Hippocampal formation (tissue), 2 donors: ENCODE data around the gene MEA1.

ENCODE experiments used
- DNase-seq, 2 donors: peaks; one replicate each; lab custom pipeline; 2025; lab: John Stamatoyannopoulos, UW

The MEA1 gene

DNA sequence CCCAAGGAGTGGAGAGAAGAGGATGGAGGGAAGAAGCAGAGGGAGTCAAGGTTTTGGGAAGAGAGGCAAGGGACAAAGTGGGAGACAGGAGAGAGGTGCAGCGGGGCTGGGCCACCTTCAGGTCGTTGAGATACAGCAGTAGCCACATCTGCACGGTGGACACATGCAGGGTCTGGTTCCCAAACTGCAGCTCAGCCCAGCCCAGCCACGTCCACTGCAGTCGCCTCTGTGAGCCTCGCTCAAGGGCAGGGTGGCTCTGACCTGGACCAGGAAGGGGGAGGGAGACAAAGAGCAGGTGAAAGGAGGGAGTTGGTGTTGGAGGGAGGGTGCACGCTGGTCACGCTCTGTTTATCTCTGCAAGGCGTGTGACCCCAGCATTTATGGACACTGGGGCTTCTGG is 25.0 kb upstream of the MEA1 start:
- DNase-seq: no peak

DNA sequence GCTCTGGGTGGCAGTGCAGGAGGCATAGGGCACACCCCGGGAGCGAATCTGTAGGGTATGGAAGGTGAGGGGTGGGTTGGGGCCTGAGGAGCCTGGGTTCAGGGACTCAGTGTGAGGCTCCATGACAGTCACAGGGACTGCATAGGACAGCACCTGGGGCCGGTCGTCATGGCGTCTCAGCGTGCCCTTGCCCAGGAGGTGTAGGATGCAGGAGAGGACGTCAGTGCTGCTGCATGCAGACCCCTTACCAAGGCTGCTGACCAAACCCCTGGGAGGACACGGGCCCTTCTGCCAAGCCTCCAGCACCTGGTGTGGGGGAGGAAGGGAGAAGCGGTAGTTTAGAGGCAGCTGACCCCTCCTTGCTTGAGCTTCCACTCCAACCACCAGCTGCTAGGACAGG is 24.0 kb upstream of the MEA1 start:
- no peak for DNase-seq

DNA sequence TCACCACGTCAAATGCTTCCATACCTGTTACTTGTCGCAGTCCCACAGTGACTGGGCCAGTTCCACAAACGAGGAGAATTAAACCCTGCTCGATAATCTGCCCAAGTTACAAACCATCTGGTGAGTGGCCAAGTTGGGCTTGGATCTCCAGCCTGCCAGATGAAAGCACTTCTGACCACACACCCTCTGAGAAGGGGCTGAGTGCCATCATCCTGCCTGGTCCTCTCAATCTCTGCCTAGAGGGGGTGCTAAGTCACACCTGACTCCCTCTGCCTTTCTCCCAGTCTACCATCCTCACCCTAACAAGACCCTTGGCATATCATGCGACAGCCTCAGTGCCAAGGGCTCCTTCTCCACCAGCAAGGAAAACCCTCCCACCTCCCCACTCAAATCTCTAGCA is 23.5 kb upstream of the MEA1 start:
- no peak for DNase-seq

DNA sequence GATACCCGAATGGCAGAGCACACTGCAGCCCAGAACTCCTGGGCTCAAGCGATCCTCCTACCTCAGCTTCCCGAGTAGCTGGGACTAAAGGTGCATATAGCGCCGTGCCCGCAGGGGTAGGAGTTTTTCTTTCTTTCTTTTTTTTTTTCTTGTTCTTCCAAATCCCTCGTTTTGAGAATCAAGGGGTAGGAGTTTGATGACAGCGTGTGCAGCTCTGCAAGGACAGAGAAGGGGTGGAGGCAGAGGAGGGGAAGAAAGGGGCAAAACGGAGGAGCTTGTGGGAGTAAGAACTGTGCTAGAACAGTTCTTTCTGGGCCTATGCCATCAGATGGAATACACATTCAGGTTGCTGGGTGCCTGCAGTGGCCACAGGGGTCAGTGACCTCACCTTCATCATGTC is 23.0 kb upstream of the MEA1 start:
- no peak for DNase-seq

DNA sequence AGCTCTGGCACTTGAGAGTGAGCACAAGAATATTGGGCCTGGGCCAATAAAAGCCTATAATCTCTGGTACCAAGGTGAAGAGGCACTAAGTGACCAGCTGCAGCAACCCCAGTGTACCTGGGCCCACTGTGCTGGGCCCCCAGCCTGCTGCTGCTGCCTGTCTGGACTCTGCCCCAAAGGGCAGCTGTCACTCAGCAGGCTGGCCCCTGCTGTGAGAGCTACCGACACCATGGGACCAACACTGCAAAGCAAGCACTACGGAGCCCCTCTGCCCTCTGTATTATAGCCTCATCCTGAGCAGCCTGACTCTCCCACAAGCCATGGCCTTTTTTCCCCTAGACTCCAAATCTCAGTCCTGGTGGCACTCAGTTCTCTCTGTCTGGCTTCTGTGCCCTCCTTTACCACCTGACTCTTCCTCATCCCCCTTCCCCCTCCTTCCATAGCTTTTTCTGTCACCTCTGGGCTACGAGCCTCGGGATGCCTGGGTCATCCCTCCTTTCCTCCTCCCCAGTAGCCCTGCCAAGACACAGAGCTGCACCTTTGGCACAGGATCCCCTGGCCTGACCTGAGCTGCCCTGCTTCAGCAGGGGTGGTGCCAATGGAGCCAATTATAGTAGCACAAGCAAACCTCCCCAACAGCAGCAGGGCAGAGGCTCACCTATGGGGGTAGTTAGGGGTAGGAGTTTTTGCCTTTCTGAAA is 21.9 kb upstream of the MEA1 start:
- DNase-seq: no peak

DNA sequence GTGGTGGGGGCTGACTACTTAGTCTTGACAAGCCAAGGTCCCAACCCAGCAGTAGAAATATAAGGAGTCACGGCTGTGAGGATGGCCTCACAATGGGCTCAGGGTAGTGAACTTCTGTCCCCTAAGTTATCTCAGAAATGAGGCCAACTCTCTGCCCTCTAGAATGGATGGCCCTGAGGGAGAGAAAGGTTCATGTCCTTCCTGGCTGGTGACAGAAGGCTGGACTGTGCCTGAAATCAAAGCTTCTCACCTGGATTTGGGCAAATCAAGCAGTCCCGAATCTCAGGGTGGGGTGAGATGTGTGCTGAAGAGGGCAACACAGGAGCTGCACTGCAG is 20.4 kb upstream of the MEA1 start:
- no peak for DNase-seq

DNA sequence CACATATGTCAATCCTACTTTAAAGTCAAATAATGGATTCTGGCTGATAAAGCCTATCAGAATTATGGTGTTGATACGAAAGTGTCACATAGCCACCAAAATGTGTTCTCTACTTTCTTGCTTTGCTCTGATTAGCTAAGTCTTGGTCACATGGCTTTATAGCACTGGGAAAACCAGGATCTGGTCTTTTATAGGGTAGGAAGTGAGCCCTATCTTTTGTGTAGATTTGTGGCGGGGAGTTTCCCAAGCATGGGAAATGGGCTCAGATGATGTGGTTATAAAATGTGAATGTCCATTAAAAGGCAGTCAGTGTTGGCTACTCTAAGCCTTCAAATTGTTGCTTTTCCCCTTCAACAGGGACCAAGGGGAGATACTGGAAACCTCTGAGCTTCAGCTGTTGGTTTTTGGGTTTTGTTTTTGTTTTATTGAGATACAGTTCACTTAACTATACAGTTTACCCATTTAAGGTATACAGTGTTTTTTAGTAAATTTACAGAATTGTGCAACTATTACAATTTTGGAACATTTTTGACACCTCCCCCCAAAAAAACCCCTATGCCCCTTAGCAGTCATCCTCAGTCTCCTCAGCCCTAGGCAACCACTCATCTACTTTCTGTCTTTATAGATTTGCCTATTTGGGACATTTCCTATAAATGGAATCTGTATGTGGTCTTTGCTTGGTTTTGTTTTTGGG is 19.9 kb upstream of the MEA1 start:
- DNase-seq: no peak

DNA sequence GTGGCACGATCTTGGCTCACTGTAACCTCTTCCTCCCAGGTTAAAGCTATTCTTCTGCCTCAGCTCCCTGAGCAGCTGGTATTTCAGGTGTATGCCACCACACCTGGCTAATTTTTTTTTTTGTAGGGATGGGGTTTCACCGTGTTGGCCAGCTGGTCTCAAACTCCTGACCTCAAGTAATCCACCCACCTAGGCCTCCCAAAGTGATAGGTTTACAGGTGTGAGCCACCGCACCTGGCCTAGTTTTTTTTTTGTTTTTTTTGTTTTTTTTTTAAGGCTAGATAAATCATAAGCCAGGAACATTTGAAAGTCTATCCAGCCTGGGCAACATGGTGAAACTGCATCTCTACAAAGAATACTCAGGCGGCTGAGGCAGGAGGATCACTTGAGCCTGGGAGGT is 18.6 kb upstream of the MEA1 start:
- no peak for DNase-seq

DNA sequence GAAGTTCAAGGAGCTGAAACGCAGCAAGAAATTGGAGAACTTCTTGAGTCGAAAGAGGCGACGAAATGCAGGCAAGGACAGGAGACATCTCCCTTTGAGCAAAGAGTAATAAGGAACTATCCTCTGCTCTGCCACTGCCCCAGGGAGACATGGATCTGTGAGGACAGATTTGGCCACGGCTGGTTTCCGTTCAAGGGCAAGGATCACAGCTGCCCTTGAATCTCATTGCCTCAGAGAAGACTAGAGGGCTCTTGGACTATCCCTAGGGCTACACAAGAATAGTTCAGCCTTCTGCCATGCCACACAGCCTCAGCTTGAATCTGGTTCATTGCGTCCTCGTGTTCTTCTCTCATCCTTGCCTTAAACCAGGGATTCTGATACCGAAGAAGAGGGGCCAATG is 15.4 kb upstream of the MEA1 start:
- no peak for DNase-seq

DNA sequence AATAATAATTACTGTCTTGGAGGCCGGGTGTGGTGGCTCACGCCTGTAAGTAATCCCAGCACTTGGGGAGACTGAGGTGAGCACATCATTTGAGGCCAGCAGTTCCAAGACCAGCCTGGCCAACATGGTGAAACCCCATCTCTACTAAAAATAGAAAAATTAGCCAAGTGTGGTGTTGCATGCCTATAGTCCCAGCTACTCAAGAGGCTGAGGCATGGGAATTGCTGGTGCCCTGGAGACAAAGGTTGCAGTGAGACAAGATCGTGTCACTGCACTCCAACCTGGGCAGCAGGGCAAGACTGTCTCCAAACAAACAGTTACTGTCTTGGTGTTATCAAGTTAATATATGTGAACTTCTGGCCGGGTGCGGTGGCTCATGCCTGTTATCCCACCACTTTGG is 12.6 kb upstream of the MEA1 start:
- DNase-seq: no peak

DNA sequence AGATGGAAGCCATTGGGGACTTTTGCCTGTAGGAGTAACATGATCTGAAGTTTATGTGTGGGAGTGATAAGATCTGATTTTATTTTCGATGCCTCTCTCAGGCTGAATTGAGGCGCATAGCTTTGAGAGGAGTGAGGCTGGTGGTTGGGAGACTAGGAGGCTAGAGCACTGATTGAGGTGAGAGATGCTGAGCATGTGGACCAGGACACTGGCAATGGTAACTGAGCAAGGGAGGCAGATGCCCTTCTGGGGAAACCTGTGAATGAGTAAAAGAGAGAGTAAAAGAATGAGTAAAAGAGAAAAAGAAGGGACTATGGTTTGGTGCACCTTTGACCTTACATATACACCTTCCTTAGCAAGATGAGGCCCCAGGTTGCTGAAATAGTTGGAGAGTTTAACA is 10.7 kb upstream of the MEA1 start:
- DNase-seq: no peak

DNA sequence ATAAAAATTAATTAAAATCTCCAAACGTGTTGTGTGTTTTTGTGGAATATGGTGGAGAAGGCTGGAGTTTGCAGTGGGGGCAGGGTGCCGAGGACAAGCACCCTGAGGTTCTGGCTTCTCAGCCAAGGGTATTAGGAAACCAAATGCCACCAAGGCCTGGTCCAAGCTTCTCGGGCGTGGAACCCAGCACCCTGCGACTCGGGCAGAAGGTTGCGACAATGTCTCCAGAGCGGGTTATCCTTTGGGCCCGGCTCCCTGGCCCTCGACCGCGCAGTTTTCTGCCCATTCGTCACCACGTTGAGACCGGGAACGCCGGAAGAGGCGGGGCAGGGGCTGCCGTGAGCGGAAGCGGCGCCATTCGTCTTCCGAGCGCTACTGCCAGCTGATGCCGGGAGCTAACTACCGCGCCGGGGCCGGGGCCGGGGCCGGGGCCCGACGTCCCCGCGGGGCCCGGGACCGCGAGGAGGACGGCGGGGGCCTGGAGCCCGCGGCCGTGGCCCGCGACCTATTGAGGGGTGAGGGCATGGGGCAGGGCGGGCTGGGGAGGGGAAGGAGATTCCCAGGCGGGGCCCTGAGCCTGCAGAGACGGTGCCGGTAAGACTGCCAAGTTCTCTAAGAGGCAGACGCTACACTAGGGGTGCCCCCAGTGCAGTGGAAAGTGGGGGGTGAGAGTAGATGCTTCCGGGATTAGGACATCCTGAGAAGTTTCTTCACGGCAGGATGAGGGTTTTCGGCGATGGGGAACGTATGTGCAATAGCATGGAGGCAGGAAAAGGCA is 7.7 kb upstream of the MEA1 start, which contains the start of gene RRP36:
Gene RRP36, plus strand, starts transcription at position 354 of the 778 bp plus-strand sequence. Its CDS starts 32 bp downstream, at position 386.
- peak; percentile 42 to 59 for DNase-seq

DNA sequence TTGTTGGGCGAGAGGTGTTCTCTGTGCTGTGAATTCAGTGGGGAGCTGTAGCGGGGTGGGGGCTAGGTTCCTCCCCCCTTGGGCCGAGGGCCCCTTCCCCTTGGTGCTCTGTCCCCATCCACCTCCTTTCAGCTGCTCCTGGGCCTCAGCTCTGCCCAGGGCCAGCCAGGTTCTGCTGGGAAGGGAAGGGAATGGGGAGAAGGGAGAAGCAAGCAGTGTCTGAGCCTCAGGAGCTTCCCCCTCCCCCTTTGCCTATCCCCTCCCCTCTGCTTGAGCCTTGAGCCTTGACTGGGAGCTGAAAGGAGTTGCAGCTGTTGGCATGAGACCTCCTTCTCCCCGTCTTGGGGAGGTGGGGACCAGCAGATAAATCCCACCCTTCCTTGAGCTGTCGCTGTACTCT is 7.1 kb upstream of the MEA1 start:
- DNase-seq: no peak

DNA sequence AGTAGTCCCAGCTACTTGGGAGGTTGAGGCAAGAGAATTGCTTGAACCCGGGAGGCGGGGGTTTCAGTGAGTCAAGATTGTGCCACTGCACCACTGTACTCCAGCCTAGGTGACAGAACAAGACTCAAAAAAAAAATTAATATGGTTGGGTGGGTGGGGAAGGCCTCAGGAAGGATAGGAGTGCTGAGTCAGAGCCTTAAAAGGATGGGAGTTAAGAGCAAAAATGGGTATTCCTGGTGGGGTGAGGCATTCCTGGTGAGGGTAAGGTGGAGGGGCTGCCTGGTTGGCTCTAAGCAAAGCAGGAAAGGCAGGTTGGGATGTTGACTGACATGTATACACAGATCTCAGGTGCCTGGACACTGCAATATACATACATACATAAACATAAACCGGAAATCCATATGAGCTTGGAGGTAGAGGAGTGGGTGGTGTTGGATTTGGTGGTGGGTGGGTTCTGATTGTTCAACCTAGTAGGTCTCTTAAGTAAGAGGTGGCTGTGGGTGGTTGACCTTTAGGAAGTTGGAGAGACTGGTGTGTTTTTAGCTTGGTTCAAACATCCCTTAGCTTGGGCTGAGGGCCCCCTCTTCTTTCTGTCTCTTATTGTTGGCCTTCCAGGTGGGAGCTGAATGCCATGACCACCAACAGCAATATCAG is 6.4 kb upstream of the MEA1 start:
- no peak for DNase-seq

DNA sequence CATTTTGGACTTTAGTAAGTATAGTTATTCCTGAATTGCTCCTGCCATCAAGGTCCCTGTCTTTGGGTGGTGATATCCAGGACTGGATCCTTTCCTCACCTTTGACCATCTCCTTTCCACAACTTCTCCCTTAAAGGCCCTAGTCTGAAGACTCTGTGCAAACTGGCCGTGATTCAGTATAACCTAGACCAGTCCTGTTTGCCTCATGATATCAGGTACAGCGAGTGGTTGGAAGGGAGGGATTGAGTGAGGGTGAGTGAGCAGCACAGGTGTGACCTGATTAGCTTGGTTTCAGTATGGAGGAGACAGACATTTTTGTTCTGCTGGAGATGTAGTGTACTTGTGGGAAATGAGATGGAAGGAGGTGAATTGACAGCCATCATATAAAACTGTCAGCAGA is 5.4 kb upstream of the MEA1 start:
- no peak for DNase-seq

DNA sequence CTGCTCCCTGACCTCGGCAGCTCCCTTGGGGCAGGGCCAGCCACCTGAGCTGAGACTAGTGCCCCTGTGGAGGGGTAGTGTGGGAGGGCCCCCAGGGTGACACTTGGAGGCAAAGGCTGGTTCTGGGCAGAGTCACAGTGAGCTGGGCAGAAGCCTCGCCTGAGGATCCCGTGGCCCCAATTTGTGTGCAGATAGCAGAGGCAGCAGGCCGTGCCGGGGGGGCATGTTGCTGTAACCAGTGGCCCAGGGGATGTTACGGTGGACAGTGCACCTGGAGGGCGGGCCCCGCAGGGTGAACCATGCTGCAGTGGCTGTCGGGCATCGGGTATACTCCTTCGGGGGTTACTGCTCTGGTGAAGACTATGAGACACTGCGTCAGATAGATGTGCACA is 3.2 kb upstream of the MEA1 start:
- no peak for DNase-seq

DNA sequence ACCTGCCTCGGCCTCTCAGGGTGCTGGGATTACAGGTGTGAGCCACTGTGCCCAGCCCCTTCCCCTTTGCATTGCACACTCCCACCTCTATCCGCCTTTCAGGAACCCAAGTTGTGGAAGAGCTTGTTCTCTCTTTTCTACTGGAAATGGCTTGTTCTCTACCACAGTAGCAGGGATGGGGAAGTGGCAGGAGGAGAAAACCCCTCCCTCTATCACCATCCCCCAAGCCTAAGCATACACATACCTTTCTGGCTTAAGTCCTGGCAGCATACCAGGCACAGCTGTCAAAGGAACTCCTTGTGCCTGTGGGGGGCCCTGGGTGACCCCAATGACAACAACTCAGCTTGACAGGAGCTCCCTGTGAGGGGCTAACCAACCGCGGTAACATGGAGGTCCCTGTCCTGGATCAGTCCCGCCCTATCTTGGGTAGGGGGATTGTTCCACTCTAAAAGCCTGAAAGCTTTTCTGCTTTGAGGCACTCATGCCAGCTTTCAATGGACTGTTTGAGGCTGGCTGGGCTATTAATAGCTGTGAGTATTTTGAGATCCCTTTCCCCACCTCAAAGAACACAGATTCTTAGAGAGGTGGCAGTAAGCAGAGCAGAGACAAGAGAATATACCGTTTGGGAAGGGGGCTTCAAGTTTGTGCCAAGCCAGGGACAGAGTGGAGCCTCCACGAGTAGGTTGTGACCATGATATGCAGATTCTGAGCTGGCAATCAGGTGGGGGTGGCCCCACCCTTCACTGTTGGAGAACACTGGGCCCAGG is 2.6 kb upstream of the MEA1 start:
- DNase-seq: no peak

DNA sequence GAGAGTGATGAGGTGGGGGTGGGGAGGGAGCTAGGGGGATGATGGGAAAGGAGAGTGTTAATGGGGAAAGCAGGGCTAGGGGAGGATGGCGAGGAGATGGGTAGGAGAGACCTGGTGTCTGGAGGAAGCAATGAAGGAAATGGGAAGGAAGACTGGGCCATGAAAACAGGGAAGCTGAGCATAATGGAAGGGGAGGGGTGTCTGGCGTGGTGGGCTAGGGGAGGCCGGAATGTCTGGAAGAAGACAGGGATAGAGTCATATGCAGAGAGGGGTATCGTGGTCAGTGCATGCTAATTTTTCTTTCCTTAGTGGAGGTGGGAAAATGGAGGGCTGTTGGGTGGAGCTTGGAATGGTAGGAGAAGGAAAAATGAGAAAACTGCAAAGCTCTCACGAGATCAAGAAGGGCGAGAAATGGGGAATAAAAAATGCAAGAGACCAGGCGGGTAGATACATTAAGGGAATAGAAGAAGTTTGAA is 726 bp upstream of the MEA1 start:
- DNase-seq: peak in 1 of 2 donors; percentile 63

DNA sequence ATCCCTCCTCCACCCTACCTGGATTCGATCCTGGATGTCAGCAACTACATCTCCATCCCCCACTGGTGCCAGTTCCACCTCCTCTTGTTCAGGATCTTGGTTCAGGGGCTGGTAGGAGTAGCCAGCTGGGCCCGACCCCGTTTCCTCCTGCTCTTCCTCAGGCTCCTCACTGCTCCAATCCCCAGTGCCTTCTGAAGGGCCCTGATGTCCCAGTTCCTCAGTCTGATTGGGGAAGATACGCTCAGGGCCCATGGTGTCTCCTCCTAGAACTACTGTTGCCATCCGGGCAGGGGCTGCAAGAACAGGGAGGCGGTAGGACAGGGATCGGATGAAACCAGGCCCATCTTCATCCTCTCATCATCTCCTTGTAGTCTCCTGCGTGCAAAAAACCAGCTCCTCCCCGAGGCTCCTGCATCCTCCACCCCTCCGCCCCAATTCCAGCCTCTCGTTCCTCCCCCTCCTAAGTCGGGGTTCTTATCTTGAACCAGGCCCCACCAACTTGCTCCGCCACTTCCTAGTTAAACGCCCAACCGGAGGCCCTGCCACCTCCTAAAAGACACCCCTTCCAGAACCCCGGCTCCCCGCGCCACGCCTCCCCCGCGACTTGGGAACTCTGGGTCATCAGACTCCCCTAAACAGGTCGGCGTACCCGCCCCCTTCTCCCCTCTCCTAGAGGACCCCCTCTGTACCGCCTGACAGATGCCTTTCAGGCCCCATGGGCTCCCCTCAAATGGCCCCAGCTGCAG is 476 bp downstream of the MEA1 start:
- no peak for DNase-seq

DNA sequence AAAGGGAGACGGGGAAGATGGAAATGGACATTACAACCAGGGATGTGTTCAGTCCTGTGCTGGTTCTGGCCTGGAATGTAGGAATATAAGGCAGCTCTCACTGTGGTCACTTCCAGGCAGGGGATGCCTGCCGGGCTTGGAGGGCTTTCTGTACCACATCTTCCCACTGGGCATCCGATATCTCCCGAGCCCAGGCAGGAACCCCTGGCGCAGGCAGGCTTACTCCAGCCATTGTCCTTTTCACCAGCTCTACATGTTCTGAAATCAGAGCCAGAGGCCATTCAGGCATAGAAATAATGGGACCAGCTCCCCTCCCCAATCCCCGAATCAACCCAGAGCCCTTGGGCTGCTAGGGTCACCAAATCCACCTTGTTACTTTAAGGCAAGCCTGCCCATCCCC is 1.4 kb downstream of the MEA1 start:
- no peak for DNase-seq

DNA sequence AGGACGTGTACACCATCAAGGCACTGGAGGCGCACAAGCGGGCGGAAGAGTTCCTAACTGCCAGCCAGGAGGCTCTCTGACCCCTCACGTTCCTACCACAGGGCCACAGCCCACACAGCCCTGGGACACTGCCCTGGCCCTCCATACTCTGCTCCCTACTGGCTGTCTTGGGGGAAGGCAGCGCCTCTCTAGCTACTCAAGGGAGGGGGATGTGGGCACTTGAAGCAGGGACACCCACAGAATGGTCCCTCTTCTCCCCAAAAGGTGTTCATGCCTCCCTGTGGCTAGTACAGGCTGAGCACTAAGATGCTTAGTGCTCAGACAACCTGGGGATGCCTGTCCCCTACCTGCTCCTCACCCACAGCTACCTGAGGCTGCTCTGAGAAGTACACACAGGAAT is 2.5 kb downstream of the MEA1 start:
- no peak for DNase-seq
